ENCODE results near the gene PLD1.
"Not testable (repeated sequence)": the region's sequence is repeated elsewhere in the genome, so short reads cannot be mapped to it uniquely, and the experiment has no call there.

The PLD1 gene

GRCh38 chr3:171663805-171664204 is 146.5 kb downstream of the PLD1 start:
- no peak for DNase-seq (ENCODE audit: low read depth)

- no peak for DNase-seq (ENCODE audit: low read depth)
Observed at GRCh38 chr3:171661484-171661883, 148.8 kb downstream of the PLD1 start.

GRCh38 chr3:171660188-171660587 is 150.1 kb downstream of the PLD1 start:
- DNase-seq (ENCODE audit: low read depth) = no peak

- no peak for DNase-seq (ENCODE audit: low read depth)
Observed at GRCh38 chr3:171658841-171659240, 151.4 kb downstream of the PLD1 start.

GRCh38 chr3:171654809-171655208 is 155.5 kb downstream of the PLD1 start:
- no peak for DNase-seq (ENCODE audit: low read depth)

- DNase-seq (ENCODE audit: low read depth) = no peak
Observed at GRCh38 chr3:171654326-171654725, 156.0 kb downstream of the PLD1 start.

- no peak for DNase-seq (ENCODE audit: low read depth)
Observed at GRCh38 chr3:171653701-171654100, 156.6 kb downstream of the PLD1 start.

- no peak for DNase-seq (ENCODE audit: low read depth)
Observed at GRCh38 chr3:171652932-171653331, 157.4 kb downstream of the PLD1 start.

- no peak for DNase-seq (ENCODE audit: low read depth)
Observed at GRCh38 chr3:171649911-171650592, 160.2 kb downstream of the PLD1 start.

- DNase-seq (ENCODE audit: low read depth) = no peak
Observed at GRCh38 chr3:171649267-171649666, 161.0 kb downstream of the PLD1 start.

GRCh38 chr3:171648069-171648468 is 162.2 kb downstream of the PLD1 start:
- DNase-seq (ENCODE audit: low read depth) = no peak

GRCh38 chr3:171646357-171647133 is 163.7 kb downstream of the PLD1 start:
- DNase-seq (ENCODE audit: low read depth) = no peak

- no peak for DNase-seq (ENCODE audit: low read depth)
Observed at GRCh38 chr3:171644681-171645080, 165.6 kb downstream of the PLD1 start.

- no peak for DNase-seq (ENCODE audit: low read depth)
Observed at GRCh38 chr3:171643681-171644080, 166.6 kb downstream of the PLD1 start.

GRCh38 chr3:171643033-171643432 is 167.2 kb downstream of the PLD1 start:
- DNase-seq (ENCODE audit: low read depth) = no peak

- DNase-seq (ENCODE audit: low read depth) = no peak
Observed at GRCh38 chr3:171640520-171641412, 169.5 kb downstream of the PLD1 start.

GRCh38 chr3:171636666-171637065 is 173.6 kb downstream of the PLD1 start:
- no peak for DNase-seq (ENCODE audit: low read depth)

GRCh38 chr3:171632766-171633165 is 177.5 kb downstream of the PLD1 start:
- DNase-seq (ENCODE audit: low read depth) = no peak

- not testable (repeated sequence) for DNase-seq (ENCODE audit: low read depth)
Observed at GRCh38 chr3:171626799-171627198, 183.5 kb downstream of the PLD1 start.

GRCh38 chr3:171622126-171622525 is 188.2 kb downstream of the PLD1 start:
- no peak for DNase-seq (ENCODE audit: low read depth)

- DNase-seq (ENCODE audit: low read depth) = no peak
Observed at GRCh38 chr3:171620825-171621434, 189.4 kb downstream of the PLD1 start.

- DNase-seq (ENCODE audit: low read depth) = no peak
Observed at GRCh38 chr3:171616798-171617197, 193.5 kb downstream of the PLD1 start.

All from activated T-helper 9 cell treated with anti-CD3 and anti-CD28 coated beads, Interleukin-2, amount 50 U/mL, for 16 hours (primary cell).